Measurements from ENCODE around the gene HAPLN1.

DNA sequence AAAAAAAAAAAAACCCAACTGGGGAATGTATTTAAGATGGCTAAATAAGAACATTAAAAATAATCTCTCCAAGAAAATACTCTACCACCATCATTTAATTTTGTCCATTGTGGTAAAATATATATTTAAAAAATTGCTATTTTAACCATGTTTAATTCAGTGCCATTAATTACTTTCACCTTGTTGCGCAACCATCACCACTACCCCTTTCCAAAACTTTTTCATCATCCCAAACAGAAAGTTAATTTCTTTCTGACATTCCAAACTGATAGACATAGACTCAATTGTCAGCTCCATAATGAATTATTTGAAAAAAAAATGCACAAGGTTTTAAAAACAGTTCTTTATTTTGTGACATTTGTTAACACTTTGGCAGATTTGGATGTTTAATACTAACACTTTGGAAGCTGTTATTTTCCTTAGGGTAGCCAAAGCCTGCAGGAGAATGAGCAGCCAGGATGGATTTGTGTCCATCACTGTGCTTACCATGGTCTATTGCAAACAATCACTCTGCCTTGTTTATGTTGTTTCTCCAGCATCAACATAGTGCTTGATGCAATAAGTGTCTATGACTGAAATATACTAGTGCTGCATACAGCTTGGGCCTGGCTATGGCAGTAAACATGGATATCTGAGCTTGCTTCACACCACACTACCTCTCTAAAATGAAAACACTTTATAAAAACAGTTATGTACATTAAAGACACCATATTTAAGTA is 62.7 kb downstream of the HAPLN1 start:
- TF ChIP-seq, protein P1, sequence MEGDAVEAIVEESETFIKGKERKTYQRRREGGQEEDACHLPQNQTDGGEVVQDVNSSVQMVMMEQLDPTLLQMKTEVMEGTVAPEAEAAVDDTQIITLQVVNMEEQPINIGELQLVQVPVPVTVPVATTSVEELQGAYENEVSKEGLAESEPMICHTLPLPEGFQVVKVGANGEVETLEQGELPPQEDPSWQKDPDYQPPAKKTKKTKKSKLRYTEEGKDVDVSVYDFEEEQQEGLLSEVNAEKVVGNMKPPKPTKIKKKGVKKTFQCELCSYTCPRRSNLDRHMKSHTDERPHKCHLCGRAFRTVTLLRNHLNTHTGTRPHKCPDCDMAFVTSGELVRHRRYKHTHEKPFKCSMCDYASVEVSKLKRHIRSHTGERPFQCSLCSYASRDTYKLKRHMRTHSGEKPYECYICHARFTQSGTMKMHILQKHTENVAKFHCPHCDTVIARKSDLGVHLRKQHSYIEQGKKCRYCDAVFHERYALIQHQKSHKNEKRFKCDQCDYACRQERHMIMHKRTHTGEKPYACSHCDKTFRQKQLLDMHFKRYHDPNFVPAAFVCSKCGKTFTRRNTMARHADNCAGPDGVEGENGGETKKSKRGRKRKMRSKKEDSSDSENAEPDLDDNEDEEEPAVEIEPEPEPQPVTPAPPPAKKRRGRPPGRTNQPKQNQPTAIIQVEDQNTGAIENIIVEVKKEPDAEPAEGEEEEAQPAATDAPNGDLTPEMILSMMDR (IDR thresholded peaks at IDR 0.05; ENCODE audit: low read depth, low read length): no peak
- TF ChIP-seq, protein P2, sequence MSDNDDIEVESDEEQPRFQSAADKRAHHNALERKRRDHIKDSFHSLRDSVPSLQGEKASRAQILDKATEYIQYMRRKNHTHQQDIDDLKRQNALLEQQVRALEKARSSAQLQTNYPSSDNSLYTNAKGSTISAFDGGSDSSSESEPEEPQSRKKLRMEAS (IDR thresholded peaks at IDR 0.05; ENCODE audit: low read depth, low read length): no peak
- TF ChIP-seq POLR2A (IDR thresholded peaks at IDR 0.05; ENCODE audit: extremely low read depth, insufficient read length) (no peak), MYC (IDR thresholded peaks at IDR 0.05; ENCODE audit: low read depth, low read length) (no peak)
